ENCODE data around the gene TMEM176A. TPM values are rescaled to one million over a fixed set of nuclear protein-coding genes. Genes with fewer than 3 reads are reported as not detected.

The TMEM176A gene
- total RNA-seq, 4 donors from 2014 or later, result 6.5 to 42.4 (median 28.7) TPM

GRCh38 chr7:150780292-150780691 lies 20.3 kb upstream of the TMEM176A start:
- Histone ChIP-seq H3K4me1 (peaks cover 0 to 18% (median 2%) of the 10 kb centered on the region in 3 donors), H3K36me3 (no peaks in the 10 kb centered on the region), H3K27ac (no peak overlapping the region), H3K9me3 (no peaks in the 10 kb centered on the region), H3K27me3 (no peaks in the 10 kb centered on the region), H3K4me3 (no peak overlapping the region)
- TF ChIP-seq POLR2AphosphoS5 (IDR thresholded peaks at IDR 0.05) (no peak), POLR2A (IDR thresholded peaks at IDR 0.05) (no peak), EP300 (IDR thresholded peaks at IDR 0.05) (no peak), CTCF (IDR thresholded peaks at IDR 0.05) (no peak)
- no peak for ATAC-seq
- WGBS, 2 donors (ENCODE audit: low coverage in 1 of 2), result 0 to 67% methylated on average over 1 to 3 of the region's 3 CpGs

- peaks cover 0 to 23% (median 7%) of the 10 kb centered on the region in 3 donors for H3K4me1 ChIP-seq
- H3K4me3 ChIP-seq, result no peak overlapping the region
- no peak for ATAC-seq
- 28 to 38% methylated on average over 3 of the region's 3 CpGs for WGBS, 2 donors (ENCODE audit: low coverage in 1 of 2)
- TF ChIP-seq POLR2AphosphoS5 (IDR thresholded peaks at IDR 0.05) (no peak), EP300 (IDR thresholded peaks at IDR 0.05) (no peak), POLR2A (IDR thresholded peaks at IDR 0.05) (no peak), CTCF (IDR thresholded peaks at IDR 0.05) (no peak)
- H3K27me3 ChIP-seq, result no peaks in the 10 kb centered on the region
- no peak overlapping the region for H3K27ac ChIP-seq
- no peaks in the 10 kb centered on the region for H3K36me3 ChIP-seq
- no peaks in the 10 kb centered on the region for H3K9me3 ChIP-seq
Measured at GRCh38 chr7:150781103-150781502, 19.5 kb upstream of the TMEM176A start.

GRCh38 chr7:150781961-150782360 lies 18.6 kb upstream of the TMEM176A start:
- Histone ChIP-seq H3K4me3 (no peak overlapping the region), H3K9me3 (no peaks in the 10 kb centered on the region), H3K27ac (no peak overlapping the region), H3K4me1 (peaks cover 0 to 29% (median 7%) of the 10 kb centered on the region in 3 donors), H3K27me3 (no peaks in the 10 kb centered on the region), H3K36me3 (no peaks in the 10 kb centered on the region)
- 80 to 90% methylated on average over 1 to 2 of the region's 2 CpGs for WGBS, 2 donors (ENCODE audit: low coverage in 1 of 2)
- TF ChIP-seq EP300 (IDR thresholded peaks at IDR 0.05) (no peak), CTCF (IDR thresholded peaks at IDR 0.05) (no peak), POLR2AphosphoS5 (IDR thresholded peaks at IDR 0.05) (no peak), POLR2A (IDR thresholded peaks at IDR 0.05) (no peak)
- no peak for ATAC-seq

GRCh38 chr7:150784120-150784736 lies 16.3 kb upstream of the TMEM176A start:
- TF ChIP-seq POLR2A (IDR thresholded peaks at IDR 0.05) (no peak), CTCF (IDR thresholded peaks at IDR 0.05) (no peak), POLR2AphosphoS5 (IDR thresholded peaks at IDR 0.05) (no peak), EP300 (IDR thresholded peaks at IDR 0.05) (no peak)
- Histone ChIP-seq H3K27ac (peak overlapping the region in 2 of 4 donors; percentile 52 to 77), H3K36me3 (no peaks in the 10 kb centered on the region), H3K9me3 (no peaks in the 10 kb centered on the region), H3K4me1 (peaks cover 4 to 43% (median 24%) of the 10 kb centered on the region in 3 donors), H3K27me3 (peaks cover 3% of the 10 kb centered on the region), H3K4me3 (no peak overlapping the region)
- 53 to 76% methylated on average over 7 to 9 of the region's 9 CpGs for WGBS, 2 donors (ENCODE audit: low coverage in 1 of 2)
- ATAC-seq, result no peak

- Histone ChIP-seq H3K9me3 (no peaks in the 10 kb centered on the region), H3K4me3 (no peak overlapping the region), H3K27ac (peak overlapping the region in 3 of 4 donors; percentile 52 to 77 (median 62)), H3K4me1 (peaks cover 4 to 46% (median 24%) of the 10 kb centered on the region in 3 donors), H3K27me3 (peaks cover 3% of the 10 kb centered on the region), H3K36me3 (no peaks in the 10 kb centered on the region)
- ATAC-seq, result no peak
- 63% methylated on average over 1 of the region's 4 CpGs; no CpG with 5 or more reads in 1 of the 2 donors for WGBS, 2 donors (ENCODE audit: low coverage in 1 of 2)
- no peak for TF ChIP-seq CTCF (IDR thresholded peaks at IDR 0.05)
- TF ChIP-seq POLR2A (IDR thresholded peaks at IDR 0.05), result no peak
- no peak for TF ChIP-seq EP300 (IDR thresholded peaks at IDR 0.05)
Measured at GRCh38 chr7:150784954-150785353, 15.6 kb upstream of the TMEM176A start.
